IPS DF 6.9 (cell line): ENCODE data around the gene SLC2A8.

Experiments
- DNase-seq: peaks from one replicate; pipeline ENCODE4 v3.0.0-alpha.2; 2013; ENCODE audit warnings: low read depth, low spot score
- H3K27ac ChIP-seq: one replicate; pipeline ENCODE4 v1.5.1; 2013; ENCODE audit warnings: low read length, control low read depth
- H3K27me3 ChIP-seq: 2 replicates; pipeline ENCODE4 v1.6.1; 2013; ENCODE audit warnings: mild to moderate bottlenecking, low read length; ENCODE audit not compliant: control insufficient read depth, insufficient read depth
- H3K36me3 ChIP-seq: 2 replicates; pipeline ENCODE4 v1.6.1; 2013; ENCODE audit warnings: low read length; ENCODE audit not compliant: control insufficient read depth, insufficient read depth
- H3K4me1 ChIP-seq: 2 replicates; pipeline ENCODE4 v1.6.1; 2013; ENCODE audit warnings: low read length; ENCODE audit not compliant: control insufficient read depth, insufficient read depth
- H3K4me3 ChIP-seq: 2 replicates; pipeline ENCODE4 v1.5.1; 2013; ENCODE audit warnings: mild to moderate bottlenecking, low read length
- H3K9me3 ChIP-seq: 2 replicates; pipeline ENCODE4 v1.6.1; 2013; ENCODE audit warnings: low read length, inconsistent platforms; ENCODE audit not compliant: control insufficient read depth, insufficient read depth
- whole genome bisulfite sequencing: extraction: QIAGEN DNeasy Blood & Tissue Kit; methylation state at CpG from one replicate; pipeline ENCODE4 v1.1.7; 2013; ENCODE audit warnings: mixed read lengths, missing lambda C conversion rate; ENCODE audit not compliant: insufficient read length, insufficient coverage; 5-methylcytosine and 5-hydroxymethylcytosine counted together

The SLC2A8 gene

DNA sequence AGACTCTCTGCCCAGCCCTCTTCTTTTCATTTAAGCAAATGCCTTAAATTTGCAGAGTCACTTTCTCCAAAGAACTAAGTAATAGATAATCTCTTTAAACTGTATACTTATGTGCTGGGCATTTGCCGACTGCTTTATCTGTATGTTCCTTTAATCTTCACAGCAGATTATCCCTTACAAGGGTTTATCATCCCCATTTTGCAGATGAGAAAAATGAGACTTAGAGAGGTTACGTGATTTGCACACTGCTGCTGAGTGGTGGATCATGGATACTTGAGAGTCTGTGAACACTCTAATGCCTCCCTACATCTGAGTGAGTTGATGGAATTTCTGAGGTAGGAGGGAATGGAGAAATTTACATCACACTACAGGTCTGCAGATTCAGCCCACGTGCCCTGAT, 31.4 kb downstream of the SLC2A8 start:
- Histone ChIP-seq H3K27ac (no peak overlapping the region), H3K4me1 (no peaks in the 10 kb centered on the region), H3K27me3 (no peaks in the 10 kb centered on the region), H3K9me3 (no peaks in the 10 kb centered on the region), H3K4me3 (no peak overlapping the region), H3K36me3 (0 out of 2 replicates have a peak, but pooled peaks cover under 1% of the 10 kb centered on the region)
- no CpG with 5 or more reads among the region's 3 CpGs for WGBS
- no peak for DNase-seq

DNA sequence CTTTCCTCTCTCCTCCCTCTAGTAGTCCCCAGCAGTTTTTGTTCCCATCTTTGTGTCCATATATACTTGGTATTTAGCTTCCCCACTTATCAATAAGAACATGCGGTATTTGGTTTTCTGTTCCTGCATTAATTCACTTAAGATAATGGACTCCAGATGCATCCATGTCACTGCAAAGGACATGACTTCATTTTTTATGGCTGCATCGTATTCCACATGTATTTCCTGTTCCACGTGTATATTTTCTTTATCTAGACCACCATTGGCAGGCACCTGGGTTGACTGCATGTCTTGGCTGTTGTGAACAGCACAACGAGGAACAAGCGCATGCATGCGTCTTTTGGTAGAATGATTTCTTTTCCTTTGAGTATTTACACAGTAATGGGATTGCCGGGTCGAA, 33.4 kb downstream of the SLC2A8 start:
- Histone ChIP-seq H3K27ac (no peak overlapping the region), H3K36me3 (peaks cover 5% of the 10 kb centered on the region; the same call in 1 of the 2 replicates), H3K9me3 (no peaks in the 10 kb centered on the region), H3K4me1 (no peaks in the 10 kb centered on the region), H3K27me3 (no peaks in the 10 kb centered on the region), H3K4me3 (no peak overlapping the region)
- DNase-seq, result no peak
- no CpG with 5 or more reads among the region's 8 CpGs for WGBS

DNA sequence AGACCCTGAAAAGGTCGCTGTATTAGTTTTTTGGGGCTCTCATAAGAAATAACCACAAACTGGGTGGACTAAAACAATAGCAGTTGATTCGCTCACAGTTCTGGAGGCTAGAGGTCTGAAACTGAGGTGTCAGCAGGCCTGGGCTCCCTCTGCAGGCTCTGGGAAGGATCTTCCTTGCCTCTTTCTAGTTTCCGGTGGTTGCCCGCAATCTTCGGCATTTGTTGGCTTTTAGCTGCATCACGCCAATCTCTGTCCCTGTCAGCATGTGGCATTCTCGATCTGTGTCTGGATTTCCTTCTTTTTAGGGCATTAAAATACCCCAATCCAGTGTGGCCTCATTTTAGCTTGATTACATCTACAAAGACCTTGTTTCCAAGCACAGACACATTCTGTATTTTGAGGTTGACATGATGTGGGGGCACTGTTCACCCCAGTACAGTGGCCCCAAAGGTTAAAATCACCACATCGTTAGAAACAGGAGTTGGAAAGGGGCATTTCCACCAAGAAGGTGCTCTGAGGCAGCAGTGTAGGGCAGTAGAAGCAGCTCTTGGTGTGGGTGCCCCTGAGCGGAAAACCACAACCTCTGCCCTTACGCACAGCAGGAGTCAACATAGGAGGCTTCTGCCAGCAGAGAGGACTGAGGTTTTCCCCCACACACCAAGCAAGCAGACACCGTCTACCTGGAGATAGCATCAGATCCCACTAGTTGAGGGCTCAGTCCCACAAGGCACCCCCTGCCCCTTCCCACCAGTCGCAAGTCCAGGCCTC, 40.7 kb downstream of the SLC2A8 start:
- Histone ChIP-seq H3K27me3 (no peaks in the 10 kb centered on the region), H3K27ac (no peak overlapping the region), H3K36me3 (peaks cover 21% of the 10 kb centered on the region; the same call in 1 of the 2 replicates), H3K4me1 (no peaks in the 10 kb centered on the region), H3K9me3 (no peaks in the 10 kb centered on the region), H3K4me3 (no peak overlapping the region)
- WGBS, result no CpG with 5 or more reads among the region's 12 CpGs
- no peak for DNase-seq

DNA sequence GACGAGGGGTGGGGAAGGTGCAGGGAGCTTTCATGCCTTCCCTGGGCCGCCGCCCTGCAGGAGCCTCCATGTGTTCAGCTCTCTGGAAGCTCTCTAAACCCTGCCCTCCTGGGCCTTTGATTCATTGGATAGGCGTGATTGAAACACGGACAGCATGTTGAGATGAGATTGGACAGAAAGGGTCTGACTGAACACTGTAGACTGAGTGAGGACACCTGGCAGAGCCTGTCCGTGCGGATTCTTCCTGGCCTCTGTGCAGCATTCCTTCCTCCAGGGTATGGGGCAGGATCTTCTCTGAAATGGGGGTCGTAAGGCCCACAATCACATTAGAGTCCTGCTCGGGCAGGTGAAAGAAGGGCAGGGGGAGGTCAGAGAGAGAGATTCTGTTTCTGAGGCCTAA, 41.4 kb downstream of the SLC2A8 start:
- Histone ChIP-seq H3K27ac (no peak overlapping the region), H3K27me3 (no peaks in the 10 kb centered on the region), H3K36me3 (peaks cover 20% of the 10 kb centered on the region; the same call in 1 of the 2 replicates), H3K4me3 (no peak overlapping the region), H3K4me1 (no peaks in the 10 kb centered on the region), H3K9me3 (no peaks in the 10 kb centered on the region)
- no peak for DNase-seq
- WGBS, result no CpG with 5 or more reads among the region's 9 CpGs

DNA sequence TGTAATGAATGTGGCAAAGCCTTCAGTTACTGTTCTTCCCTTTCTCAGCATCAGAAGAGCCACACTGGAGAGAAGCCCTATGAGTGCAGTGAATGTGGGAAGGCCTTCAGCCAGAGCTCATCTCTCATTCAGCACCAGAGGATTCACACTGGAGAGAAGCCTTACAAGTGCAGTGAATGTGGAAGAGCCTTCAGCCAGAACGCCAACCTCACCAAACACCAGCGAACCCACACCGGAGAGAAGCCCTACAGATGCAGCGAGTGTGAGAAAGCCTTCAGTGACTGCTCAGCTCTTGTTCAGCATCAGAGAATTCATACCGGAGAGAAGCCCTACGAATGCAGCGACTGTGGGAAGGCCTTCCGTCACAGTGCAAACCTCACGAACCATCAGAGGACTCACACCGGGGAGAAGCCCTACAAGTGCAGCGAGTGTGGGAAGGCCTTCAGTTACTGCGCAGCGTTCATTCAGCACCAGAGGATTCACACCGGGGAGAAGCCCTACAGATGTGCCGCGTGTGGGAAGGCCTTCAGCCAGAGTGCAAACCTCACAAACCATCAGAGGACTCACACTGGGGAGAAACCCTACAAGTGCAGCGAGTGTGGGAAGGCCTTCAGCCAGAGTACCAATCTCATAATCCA, 47.4 kb downstream of the SLC2A8 start:
- Histone ChIP-seq H3K36me3 (peaks cover 46% of the 10 kb centered on the region), H3K4me1 (no peaks in the 10 kb centered on the region), H3K9me3 (peaks cover 2% of the 10 kb centered on the region; the same call in 1 of the 2 replicates), H3K4me3 (no peak overlapping the region), H3K27ac (no peak overlapping the region), H3K27me3 (no peaks in the 10 kb centered on the region)
- no peak for DNase-seq
- WGBS, result no CpG with 5 or more reads among the region's 17 CpGs

DNA sequence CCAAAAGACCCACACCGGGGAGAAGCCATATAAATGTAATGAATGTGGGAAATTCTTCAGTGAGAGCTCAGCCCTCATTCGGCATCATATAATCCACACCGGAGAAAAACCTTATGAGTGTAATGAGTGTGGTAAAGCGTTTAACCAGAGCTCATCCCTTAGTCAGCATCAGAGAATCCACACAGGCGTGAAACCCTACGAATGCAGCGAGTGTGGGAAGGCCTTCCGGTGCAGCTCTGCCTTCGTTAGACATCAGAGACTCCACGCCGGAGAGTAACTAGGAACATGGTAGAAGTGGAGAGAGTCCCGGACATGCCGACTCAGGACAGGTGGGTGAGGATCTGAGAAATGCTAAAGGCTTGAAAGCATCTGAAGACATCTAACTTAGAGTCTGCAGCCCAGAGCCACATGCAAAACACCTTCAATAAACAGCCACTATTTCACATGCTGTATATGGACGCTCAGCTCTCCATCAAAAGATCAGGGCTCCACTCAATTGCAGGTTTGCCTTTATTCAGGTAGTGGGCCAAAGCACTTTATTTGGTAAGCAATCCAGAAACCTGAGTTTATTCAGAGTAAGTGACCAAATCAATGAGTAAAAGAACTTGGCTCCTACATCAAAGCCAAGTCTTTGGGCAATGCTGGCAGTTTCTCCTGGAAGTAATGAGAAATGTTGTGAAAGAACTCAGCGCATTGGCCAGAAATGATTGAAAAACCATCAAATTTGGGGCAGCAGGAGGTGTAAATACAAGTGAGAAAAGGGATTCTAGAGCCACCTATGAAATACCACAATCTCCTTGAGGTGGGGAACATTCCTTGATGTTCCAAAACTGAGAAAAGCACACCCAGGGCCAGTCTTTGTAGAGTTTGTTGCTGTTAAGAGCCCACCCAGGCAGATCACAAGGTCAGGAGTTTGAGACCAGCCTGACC, 48.2 kb downstream of the SLC2A8 start:
- no CpG with 5 or more reads among the region's 15 CpGs for WGBS
- DNase-seq, result no peak
- peaks cover 54% of the 10 kb centered on the region for H3K36me3 ChIP-seq

DNA sequence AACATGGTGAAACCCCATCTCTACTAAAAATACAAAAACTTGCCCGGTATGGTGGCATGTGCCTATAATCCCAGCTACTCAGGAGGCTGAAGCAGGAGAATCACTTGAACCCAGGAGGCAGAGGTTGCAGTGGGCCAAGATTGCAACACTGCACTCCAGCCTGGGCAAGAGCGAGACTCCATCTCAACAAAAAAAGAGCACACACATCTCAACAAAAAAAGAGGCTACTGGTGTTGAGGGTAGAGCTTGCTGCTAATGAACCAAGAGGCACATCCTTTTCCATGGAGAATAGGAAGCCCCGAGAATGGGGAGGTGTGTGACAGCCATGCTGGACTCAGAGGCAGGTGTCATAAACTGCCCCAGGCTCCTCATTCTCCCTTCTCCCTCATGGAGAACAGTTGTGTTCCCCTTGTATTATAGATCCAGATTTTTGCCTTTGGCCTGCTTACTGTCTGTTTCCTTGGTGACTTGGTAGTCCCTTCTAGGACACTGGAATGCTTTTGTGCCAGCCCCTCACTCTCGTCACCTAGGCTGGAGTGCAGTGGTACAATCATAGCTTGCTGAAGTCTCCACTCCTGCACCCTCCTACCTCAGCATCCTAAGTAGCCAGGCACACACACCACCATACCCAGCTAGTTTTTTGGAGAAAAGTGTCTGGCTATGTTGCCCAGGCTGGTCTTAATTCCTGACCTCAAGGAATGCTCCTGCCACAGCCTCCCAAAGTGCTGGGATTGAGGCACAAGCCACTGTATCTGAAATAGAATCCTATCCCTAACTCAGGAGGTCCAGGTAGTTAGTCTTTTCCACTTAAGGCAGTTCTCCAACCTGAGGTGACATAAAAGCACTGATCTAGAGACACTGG, 49.1 kb downstream of the SLC2A8 start:
- Histone ChIP-seq H3K36me3 (peaks cover 58% of the 10 kb centered on the region), H3K9me3 (peaks cover 2% of the 10 kb centered on the region; the same call in 1 of the 2 replicates), H3K27me3 (no peaks in the 10 kb centered on the region), H3K27ac (no peak overlapping the region), H3K4me3 (no peak overlapping the region), H3K4me1 (no peaks in the 10 kb centered on the region)
- no peak for DNase-seq
- WGBS, result no CpG with 5 or more reads among the region's 4 CpGs

More for the DNA sequence above, 48.2 kb downstream of the SLC2A8 start:
- Histone ChIP-seq H3K27me3 (no peaks in the 10 kb centered on the region), H3K4me1 (no peaks in the 10 kb centered on the region), H3K4me3 (no peak overlapping the region), H3K27ac (no peak overlapping the region), H3K9me3 (peaks cover 2% of the 10 kb centered on the region; the same call in 1 of the 2 replicates)

DNA sequence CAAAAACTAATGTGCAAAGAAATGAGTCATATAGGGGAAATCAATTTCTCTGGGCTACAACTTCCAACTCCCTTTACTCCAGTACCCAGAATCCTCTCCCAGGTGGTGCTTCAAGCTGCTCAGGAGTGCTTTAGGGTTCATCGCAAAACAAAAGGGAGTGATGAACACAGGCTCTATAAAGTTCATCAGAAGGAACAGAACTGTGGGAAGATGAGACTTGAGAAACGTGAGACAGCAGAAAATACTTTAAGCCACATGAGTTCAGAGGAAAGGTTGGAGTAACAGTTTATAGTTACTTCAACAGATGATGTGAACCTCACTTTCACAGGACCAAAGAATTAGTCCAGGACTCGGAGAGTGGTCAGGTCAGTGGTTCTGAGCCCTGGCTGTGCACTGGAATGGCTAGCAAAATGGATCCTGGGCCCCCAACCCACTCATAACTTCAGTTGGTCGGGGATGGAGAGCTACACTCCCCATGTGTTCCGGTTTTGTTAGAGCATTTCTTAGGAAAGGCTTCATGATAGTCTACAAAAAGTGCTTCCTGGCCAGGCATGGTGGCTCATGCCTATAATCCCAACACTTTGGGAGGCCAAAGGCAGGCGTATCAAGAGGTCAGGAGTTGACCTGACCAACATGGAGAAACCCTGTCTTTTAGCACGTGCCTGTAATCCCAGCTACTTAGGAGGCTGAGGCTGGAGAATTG, 49.9 kb downstream of the SLC2A8 start:
- Histone ChIP-seq H3K4me3 (no peak overlapping the region), H3K27ac (no peak overlapping the region), H3K4me1 (no peaks in the 10 kb centered on the region), H3K9me3 (peaks cover 2% of the 10 kb centered on the region; the same call in 1 of the 2 replicates), H3K27me3 (no peaks in the 10 kb centered on the region), H3K36me3 (peaks cover 58% of the 10 kb centered on the region)
- DNase-seq, result no peak
- no CpG with 5 or more reads among the region's 7 CpGs for WGBS

DNA sequence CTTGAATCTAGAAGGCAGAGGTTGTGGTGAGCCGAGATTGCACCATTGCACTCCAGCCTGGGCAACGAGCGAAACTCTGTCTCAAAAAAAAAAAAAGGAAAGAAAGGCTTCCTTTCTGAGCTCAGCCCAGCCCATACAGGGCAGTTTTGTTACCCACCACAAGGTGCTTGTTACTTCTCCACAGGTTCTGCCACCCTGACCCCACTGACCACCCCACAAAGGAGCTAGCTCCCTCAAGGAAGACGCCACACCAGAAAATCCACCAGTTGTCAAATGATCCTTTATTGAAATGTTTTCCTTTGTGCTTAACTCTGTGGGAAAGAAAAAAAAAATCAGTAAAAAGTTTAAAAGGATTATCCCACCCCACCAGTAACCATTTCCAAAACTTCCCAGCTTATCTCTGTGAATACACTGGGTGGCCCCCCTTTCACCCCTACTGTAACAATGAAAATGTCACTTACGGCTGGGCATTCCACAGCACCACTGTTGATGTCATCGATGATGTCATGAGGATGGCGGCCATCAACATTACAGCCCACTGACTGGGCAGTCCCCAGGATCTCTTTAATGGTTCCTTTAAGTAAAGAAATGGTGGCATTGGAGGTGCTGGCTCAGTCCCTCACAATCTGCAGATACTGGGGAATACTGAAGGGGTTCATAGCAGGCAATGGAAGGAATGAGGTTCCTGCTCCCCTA, 50.6 kb downstream of the SLC2A8 start:
- no peak for DNase-seq
- H3K4me1 ChIP-seq, result no peaks in the 10 kb centered on the region; the same call in 1 of the 2 replicates
- no peaks in the 10 kb centered on the region for H3K27me3 ChIP-seq
- H3K4me3 ChIP-seq, result no peak overlapping the region
- no CpG with 5 or more reads among the region's 7 CpGs for whole genome bisulfite sequencing
- H3K27ac ChIP-seq, result no peak overlapping the region
- H3K36me3 ChIP-seq, result peaks cover 58% of the 10 kb centered on the region
- peaks cover 2% of the 10 kb centered on the region; the same call in 1 of the 2 replicates for H3K9me3 ChIP-seq
